ENCODE measurements around the gene VTCN1. TPM values are rescaled to one million over a fixed set of nuclear protein-coding genes. Genes with fewer than 3 reads are reported as not detected.

Gene VTCN1
- polyA plus RNA-seq, 1 donor from 2014 or later = 2.1 TPM

DNA sequence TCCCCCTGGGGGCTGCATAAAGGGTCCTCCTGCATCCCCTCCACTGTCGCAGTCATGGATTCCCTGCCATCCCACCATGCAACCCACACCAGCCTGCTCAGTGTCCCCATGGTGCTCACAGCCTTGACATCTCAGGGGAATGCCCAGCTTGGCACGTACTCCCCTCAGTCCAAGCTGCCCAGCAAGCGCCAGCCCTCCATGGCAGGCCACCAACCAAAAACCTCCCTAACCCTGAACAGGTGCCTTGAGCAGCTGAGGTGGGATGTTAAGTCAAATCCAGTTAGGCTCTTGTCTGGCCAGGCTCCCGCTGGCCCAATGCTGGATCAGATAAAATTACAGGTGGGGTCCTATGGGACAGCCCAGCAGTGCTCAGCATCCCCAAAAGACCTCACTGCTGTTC, 341 bp downstream of the VTCN1 start:
- no peak overlapping the region for H3K4me3 ChIP-seq (ENCODE audit: low read length)
- H3K79me2 ChIP-seq (replicated peaks; ENCODE audit: insufficient read depth, low read length) = no peaks in the 10 kb centered on the region
- no peaks in the 10 kb centered on the region for H3K9me3 ChIP-seq (ENCODE audit: low read length)
- no peak overlapping the region for H3K4me2 ChIP-seq (ENCODE audit: low read length)
- H3K9ac ChIP-seq (ENCODE audit: low read length) = no peak overlapping the region
- no peaks in the 10 kb centered on the region for H4K20me1 ChIP-seq (ENCODE audit: insufficient read depth)
- no peaks in the 10 kb centered on the region for H3K36me3 ChIP-seq (ENCODE audit: insufficient read depth, low read length)
- TF ChIP-seq, protein P1, sequence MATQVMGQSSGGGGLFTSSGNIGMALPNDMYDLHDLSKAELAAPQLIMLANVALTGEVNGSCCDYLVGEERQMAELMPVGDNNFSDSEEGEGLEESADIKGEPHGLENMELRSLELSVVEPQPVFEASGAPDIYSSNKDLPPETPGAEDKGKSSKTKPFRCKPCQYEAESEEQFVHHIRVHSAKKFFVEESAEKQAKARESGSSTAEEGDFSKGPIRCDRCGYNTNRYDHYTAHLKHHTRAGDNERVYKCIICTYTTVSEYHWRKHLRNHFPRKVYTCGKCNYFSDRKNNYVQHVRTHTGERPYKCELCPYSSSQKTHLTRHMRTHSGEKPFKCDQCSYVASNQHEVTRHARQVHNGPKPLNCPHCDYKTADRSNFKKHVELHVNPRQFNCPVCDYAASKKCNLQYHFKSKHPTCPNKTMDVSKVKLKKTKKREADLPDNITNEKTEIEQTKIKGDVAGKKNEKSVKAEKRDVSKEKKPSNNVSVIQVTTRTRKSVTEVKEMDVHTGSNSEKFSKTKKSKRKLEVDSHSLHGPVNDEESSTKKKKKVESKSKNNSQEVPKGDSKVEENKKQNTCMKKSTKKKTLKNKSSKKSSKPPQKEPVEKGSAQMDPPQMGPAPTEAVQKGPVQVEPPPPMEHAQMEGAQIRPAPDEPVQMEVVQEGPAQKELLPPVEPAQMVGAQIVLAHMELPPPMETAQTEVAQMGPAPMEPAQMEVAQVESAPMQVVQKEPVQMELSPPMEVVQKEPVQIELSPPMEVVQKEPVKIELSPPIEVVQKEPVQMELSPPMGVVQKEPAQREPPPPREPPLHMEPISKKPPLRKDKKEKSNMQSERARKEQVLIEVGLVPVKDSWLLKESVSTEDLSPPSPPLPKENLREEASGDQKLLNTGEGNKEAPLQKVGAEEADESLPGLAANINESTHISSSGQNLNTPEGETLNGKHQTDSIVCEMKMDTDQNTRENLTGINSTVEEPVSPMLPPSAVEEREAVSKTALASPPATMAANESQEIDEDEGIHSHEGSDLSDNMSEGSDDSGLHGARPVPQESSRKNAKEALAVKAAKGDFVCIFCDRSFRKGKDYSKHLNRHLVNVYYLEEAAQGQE (IDR thresholded peaks at IDR 0.05; ENCODE audit: borderline replicate concordance) = no peak
- TF ChIP-seq RAD21 (conservative IDR thresholded peaks at IDR 0.05) (no peak), SMC3 (conservative IDR thresholded peaks at IDR 0.05; ENCODE audit: poor library complexity) (no peak), POLR2AphosphoS5 (IDR thresholded peaks at IDR 0.05) (no peak), EZH2 (IDR thresholded peaks at IDR 0.05; ENCODE audit: borderline replicate concordance, insufficient read depth, low read length, poor library complexity, severe bottlenecking) (no peak), EP300 (conservative IDR thresholded peaks at IDR 0.05; ENCODE audit: poor library complexity, severe bottlenecking) (no peak), MXI1 (conservative IDR thresholded peaks at IDR 0.05; ENCODE audit: poor library complexity, severe bottlenecking) (no peak), TAF1 (IDR thresholded peaks at IDR 0.05; ENCODE audit: low read depth) (no peak)
- TF ChIP-seq, protein P2, sequence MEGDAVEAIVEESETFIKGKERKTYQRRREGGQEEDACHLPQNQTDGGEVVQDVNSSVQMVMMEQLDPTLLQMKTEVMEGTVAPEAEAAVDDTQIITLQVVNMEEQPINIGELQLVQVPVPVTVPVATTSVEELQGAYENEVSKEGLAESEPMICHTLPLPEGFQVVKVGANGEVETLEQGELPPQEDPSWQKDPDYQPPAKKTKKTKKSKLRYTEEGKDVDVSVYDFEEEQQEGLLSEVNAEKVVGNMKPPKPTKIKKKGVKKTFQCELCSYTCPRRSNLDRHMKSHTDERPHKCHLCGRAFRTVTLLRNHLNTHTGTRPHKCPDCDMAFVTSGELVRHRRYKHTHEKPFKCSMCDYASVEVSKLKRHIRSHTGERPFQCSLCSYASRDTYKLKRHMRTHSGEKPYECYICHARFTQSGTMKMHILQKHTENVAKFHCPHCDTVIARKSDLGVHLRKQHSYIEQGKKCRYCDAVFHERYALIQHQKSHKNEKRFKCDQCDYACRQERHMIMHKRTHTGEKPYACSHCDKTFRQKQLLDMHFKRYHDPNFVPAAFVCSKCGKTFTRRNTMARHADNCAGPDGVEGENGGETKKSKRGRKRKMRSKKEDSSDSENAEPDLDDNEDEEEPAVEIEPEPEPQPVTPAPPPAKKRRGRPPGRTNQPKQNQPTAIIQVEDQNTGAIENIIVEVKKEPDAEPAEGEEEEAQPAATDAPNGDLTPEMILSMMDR (IDR thresholded peaks at IDR 0.05; ENCODE audit: poor library complexity, severe bottlenecking) = no peak
- H3K27me3 ChIP-seq (ENCODE audit: insufficient read depth, low read depth, low read length) = no peaks in the 10 kb centered on the region
- no peaks in the 10 kb centered on the region for H3K9me2 ChIP-seq (ENCODE audit: insufficient read depth, low read length)
- no peak overlapping the region for H2AFZ ChIP-seq (ENCODE audit: low read depth, low read length)
- H3F3A ChIP-seq (ENCODE audit: insufficient read depth, low read length, poor library complexity, severe bottlenecking) = no peaks in the 10 kb centered on the region
- no peak overlapping the region for H3K27ac ChIP-seq (ENCODE audit: low read length)

DNA sequence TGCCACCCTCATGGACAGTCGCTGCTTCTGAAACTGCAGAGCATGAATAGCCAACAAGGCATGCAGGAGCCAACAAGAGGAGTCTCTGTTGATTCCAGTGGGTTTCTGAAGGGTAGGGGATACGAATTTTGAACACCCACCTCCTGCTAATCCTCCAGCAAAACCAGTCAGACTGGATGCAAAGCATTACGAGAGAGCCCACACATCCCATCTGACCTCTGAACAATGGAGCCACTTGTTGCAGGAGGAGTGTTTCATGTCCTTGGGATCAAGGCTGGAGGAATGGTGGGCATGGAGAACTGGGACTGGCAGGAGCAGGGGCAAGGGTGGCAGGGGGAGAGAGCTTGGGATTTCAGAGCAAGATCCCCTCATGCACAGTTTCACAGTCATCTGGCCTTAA, 1.6 kb downstream of the VTCN1 start:
- Histone ChIP-seq H3K9me2 (ENCODE audit: insufficient read depth, low read length) (no peaks in the 10 kb centered on the region), H3K9ac (ENCODE audit: low read length) (no peak overlapping the region), H3K9me3 (ENCODE audit: low read length) (no peaks in the 10 kb centered on the region), H2AFZ (ENCODE audit: low read depth, low read length) (no peak overlapping the region), H3K36me3 (ENCODE audit: insufficient read depth, low read length) (no peaks in the 10 kb centered on the region), H3K4me3 (ENCODE audit: low read length) (no peak overlapping the region), H3F3A (ENCODE audit: insufficient read depth, low read length, poor library complexity, severe bottlenecking) (no peaks in the 10 kb centered on the region), H3K27me3 (ENCODE audit: insufficient read depth, low read depth, low read length) (no peaks in the 10 kb centered on the region), H3K4me2 (ENCODE audit: low read length) (no peak overlapping the region), H4K20me1 (ENCODE audit: insufficient read depth) (no peaks in the 10 kb centered on the region), H3K79me2 (replicated peaks; ENCODE audit: insufficient read depth, low read length) (no peaks in the 10 kb centered on the region), H3K27ac (ENCODE audit: low read length) (no peak overlapping the region)
- TF ChIP-seq, protein P2 (IDR thresholded peaks at IDR 0.05; ENCODE audit: poor library complexity, severe bottlenecking) = no peak
- TF ChIP-seq RAD21 (conservative IDR thresholded peaks at IDR 0.05) (no peak), EZH2 (IDR thresholded peaks at IDR 0.05; ENCODE audit: borderline replicate concordance, insufficient read depth, low read length, poor library complexity, severe bottlenecking) (no peak), POLR2AphosphoS5 (IDR thresholded peaks at IDR 0.05) (no peak), MXI1 (conservative IDR thresholded peaks at IDR 0.05; ENCODE audit: poor library complexity, severe bottlenecking) (no peak), SMC3 (conservative IDR thresholded peaks at IDR 0.05; ENCODE audit: poor library complexity) (no peak), TAF1 (IDR thresholded peaks at IDR 0.05; ENCODE audit: low read depth) (no peak)
- TF ChIP-seq, protein P1 (IDR thresholded peaks at IDR 0.05; ENCODE audit: borderline replicate concordance) = no peak

All from neural cell (in vitro differentiated cells).